ENCODE results near the gene CD81. TPM values are rescaled to one million over a fixed set of nuclear protein-coding genes. Genes with fewer than 3 reads are reported as not detected.

The CD81 gene
- total RNA-seq, 2 experiments from 2014 or later = 192 TPM

- Mint-ChIP-seq H3K27me3 (no peaks in the 10 kb centered on the region), H3K27ac (no peak overlapping the region), H3K36me3 (ENCODE audit: low read depth) (peaks cover 2% of the 10 kb centered on the region), H3K4me1 (peaks cover 42% of the 10 kb centered on the region), H3K9me3 (no peaks in the 10 kb centered on the region), H3K4me3 (no peak overlapping the region)
- ChIA-PET POLR2A (interaction anchor here (1.4 to 1.5 kb wide), 2 partner anchors 9 to 13 kb away, joined by 3 to 5 read pairs; partner anchors contain the start of gene TSSC4), CTCF (no interaction called here)
- no peak for DNase-seq
Measured at GRCh38 chr11:2391181-2391975, 14.3 kb downstream of the CD81 start.

DNA sequence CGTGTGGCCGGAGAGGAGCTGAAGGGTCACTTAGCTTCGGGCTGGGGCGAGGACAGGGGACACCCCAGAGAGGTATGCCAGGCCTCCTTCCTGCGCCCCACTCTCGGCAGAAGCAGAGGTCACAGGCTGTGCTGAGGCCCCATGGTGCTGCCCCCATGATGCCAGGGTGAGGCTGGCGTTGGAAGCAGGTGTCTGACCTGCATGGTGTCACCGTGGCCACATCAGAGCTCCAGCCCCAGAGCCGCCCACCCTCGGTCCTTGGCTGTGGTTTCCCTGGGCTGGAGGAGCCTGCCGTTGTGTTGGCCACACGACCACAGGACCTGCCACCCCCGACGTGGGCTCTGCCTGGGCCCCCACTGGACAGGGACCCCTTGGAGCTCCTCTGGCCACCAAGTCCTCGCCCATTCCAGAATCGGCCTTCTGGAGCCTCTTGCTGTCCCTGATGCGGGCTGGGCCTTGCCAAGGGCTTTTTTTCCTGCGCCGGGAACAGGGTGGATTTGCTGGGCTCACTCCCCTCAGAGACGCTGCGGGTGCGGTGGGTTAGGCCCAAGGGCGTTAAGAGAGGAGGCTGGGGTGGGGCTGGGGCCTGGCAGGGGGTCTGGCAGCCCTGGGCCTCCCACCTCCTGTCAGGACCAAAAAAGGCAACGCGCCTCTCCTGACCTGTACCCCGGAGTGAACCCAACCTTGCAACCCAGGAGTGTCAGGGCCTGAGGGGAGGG, 15.3 kb downstream of the CD81 start:
- H3K9me3 Mint-ChIP-seq = no peaks in the 10 kb centered on the region
- peaks cover 33% of the 10 kb centered on the region for H3K4me1 Mint-ChIP-seq
- DNase-seq = no peak
- ChIA-PET CTCF (no interaction called here), POLR2A (no interaction called here)
- H3K27me3 Mint-ChIP-seq = no peaks in the 10 kb centered on the region
- H3K4me3 Mint-ChIP-seq = no peak overlapping the region
- H3K27ac Mint-ChIP-seq = no peak overlapping the region
- peaks cover 7% of the 10 kb centered on the region for H3K36me3 Mint-ChIP-seq (ENCODE audit: low read depth)

GRCh38 chr11:2393111-2393868, 16.2 kb downstream of the CD81 start:
- no peak overlapping the region for H3K27ac Mint-ChIP-seq
- POLR2A ChIA-PET = no interaction called here
- no peaks in the 10 kb centered on the region for H3K9me3 Mint-ChIP-seq
- peaks cover 27% of the 10 kb centered on the region for H3K4me1 Mint-ChIP-seq
- no peak overlapping the region for H3K4me3 Mint-ChIP-seq
- no peaks in the 10 kb centered on the region for H3K27me3 Mint-ChIP-seq
- CTCF ChIA-PET = no interaction called here
- H3K36me3 Mint-ChIP-seq (ENCODE audit: low read depth) = peaks cover 11% of the 10 kb centered on the region
- no peak for DNase-seq

- Mint-ChIP-seq H3K36me3 (ENCODE audit: low read depth) (peaks cover 11% of the 10 kb centered on the region), H3K27me3 (no peaks in the 10 kb centered on the region), H3K4me1 (peaks cover 24% of the 10 kb centered on the region), H3K27ac (no peak overlapping the region), H3K4me3 (no peak overlapping the region), H3K9me3 (no peaks in the 10 kb centered on the region)
- DNase-seq = no peak
- ChIA-PET CTCF (no interaction called here), POLR2A (no interaction called here)
Measured at GRCh38 chr11:2393941-2394817, 17.1 kb downstream of the CD81 start.

GRCh38 chr11:2394818-2395105, 17.7 kb downstream of the CD81 start:
- no peak for DNase-seq
- Mint-ChIP-seq H3K36me3 (ENCODE audit: low read depth) (peaks cover 11% of the 10 kb centered on the region), H3K4me3 (no peak overlapping the region), H3K9me3 (no peaks in the 10 kb centered on the region), H3K4me1 (peaks cover 19% of the 10 kb centered on the region), H3K27me3 (no peaks in the 10 kb centered on the region), H3K27ac (no peak overlapping the region)
- ChIA-PET CTCF (no interaction called here), POLR2A (no interaction called here)

DNA sequence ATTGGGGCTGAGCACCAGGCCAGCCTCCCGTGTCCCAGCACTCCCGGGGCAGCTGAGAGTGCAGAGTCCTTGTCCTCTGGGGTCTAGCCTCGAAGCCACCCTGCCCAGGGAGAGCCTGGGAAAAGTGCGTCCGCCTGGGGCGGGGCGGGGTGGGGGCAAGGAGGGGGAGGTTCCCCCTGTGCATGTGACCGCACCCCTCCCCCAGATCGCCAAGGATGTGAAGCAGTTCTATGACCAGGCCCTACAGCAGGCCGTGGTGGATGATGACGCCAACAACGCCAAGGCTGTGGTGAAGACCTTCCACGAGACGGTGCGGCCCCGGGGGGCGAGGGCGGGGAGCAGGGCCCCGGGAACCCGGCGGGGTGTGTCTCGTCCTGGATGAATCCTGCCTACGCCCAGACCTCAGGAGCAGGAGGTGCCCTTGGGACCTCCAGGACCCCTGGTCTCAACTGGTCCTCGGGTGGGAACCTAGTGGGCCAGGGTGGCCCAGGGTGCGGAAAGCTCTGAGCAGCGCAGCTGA, 18.2 kb downstream of the CD81 start:
- CTCF ChIA-PET = no interaction called here
- POLR2A ChIA-PET = no interaction called here
- H3K27ac Mint-ChIP-seq = no peak overlapping the region

GRCh38 chr11:2395856-2396255, 18.7 kb downstream of the CD81 start:
- ChIA-PET POLR2A (interaction anchor here (1.2 kb wide), 1 partner anchor 9 kb away, joined by 3 read pairs; no protein-coding TSS in a partner anchor), CTCF (no interaction called here)
- H3K9me3 Mint-ChIP-seq = no peaks in the 10 kb centered on the region

More for the DNA sequence above, 18.2 kb downstream of the CD81 start:
- Mint-ChIP-seq H3K9me3 (no peaks in the 10 kb centered on the region), H3K4me3 (no peak overlapping the region), H3K27me3 (no peaks in the 10 kb centered on the region), H3K36me3 (ENCODE audit: low read depth) (peaks cover 11% of the 10 kb centered on the region), H3K4me1 (peaks cover 15% of the 10 kb centered on the region)
- DNase-seq = no peak

GRCh38 chr11:2396471-2396870, 19.4 kb downstream of the CD81 start:
- H3K36me3 Mint-ChIP-seq (ENCODE audit: low read depth) = peaks cover 16% of the 10 kb centered on the region
- no peaks in the 10 kb centered on the region for H3K9me3 Mint-ChIP-seq
- H3K27ac Mint-ChIP-seq = no peak overlapping the region
- H3K4me3 Mint-ChIP-seq = no peak overlapping the region
- POLR2A ChIA-PET = interaction anchor here (1.2 kb wide), 1 partner anchor 9 kb away, joined by 3 read pairs; no protein-coding TSS in a partner anchor
- H3K27me3 Mint-ChIP-seq = no peaks in the 10 kb centered on the region
- peaks cover 14% of the 10 kb centered on the region for H3K4me1 Mint-ChIP-seq
- no peak for DNase-seq
- CTCF ChIA-PET = no interaction called here

More at GRCh38 chr11:2395856-2396255, 18.7 kb downstream of the CD81 start:
- H3K4me1 Mint-ChIP-seq = peaks cover 12% of the 10 kb centered on the region
- DNase-seq = no peak
- no peaks in the 10 kb centered on the region for H3K27me3 Mint-ChIP-seq
- no peak overlapping the region for H3K4me3 Mint-ChIP-seq
- H3K27ac Mint-ChIP-seq = no peak overlapping the region
- H3K36me3 Mint-ChIP-seq (ENCODE audit: low read depth) = peaks cover 14% of the 10 kb centered on the region

DNA sequence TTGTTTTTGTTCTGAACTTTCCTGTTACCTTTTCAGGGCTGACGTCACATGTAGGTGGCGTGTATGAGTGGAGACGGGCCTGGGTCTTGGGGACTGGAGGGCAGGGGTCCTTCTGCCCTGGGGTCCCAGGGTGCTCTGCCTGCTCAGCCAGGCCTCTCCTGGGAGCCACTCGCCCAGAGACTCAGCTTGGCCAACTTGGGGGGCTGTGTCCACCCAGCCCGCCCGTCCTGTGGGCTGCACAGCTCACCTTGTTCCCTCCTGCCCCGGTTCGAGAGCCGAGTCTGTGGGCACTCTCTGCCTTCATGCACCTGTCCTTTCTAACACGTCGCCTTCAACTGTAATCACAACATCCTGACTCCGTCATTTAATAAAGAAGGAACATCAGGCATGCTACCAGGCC, 19.9 kb downstream of the CD81 start:
- ChIA-PET POLR2A (interaction anchor here (1.2 kb wide), 1 partner anchor 10 kb away, joined by 3 read pairs; no protein-coding TSS in a partner anchor), CTCF (no interaction called here)
- no peak overlapping the region for H3K4me3 Mint-ChIP-seq

GRCh38 chr11:2398664-2399355, 21.7 kb downstream of the CD81 start:
- Mint-ChIP-seq H3K36me3 (ENCODE audit: low read depth) (peaks cover 26% of the 10 kb centered on the region), H3K27ac (peak overlapping the region; percentile 87), H3K27me3 (no peaks in the 10 kb centered on the region), H3K4me3 (peak overlapping the region; percentile 87), H3K4me1 (peaks cover 27% of the 10 kb centered on the region), H3K9me3 (no peaks in the 10 kb centered on the region)
- DNase-seq = no peak
- POLR2A ChIA-PET = interaction anchor here (1.1 to 3.2 kb wide), 5 partner anchors 12 to 95 kb away, joined by 3 to 27 read pairs (median 5); partner anchors contain the start of genes C11orf21 and TSPAN32
- CTCF ChIA-PET = interaction anchor here (0.9 to 6.5 kb wide), 3 partner anchors 11 to 93 kb away, joined by 3 to 42 read pairs (median 34); no protein-coding TSS in a partner anchor

More for the DNA sequence above, 19.9 kb downstream of the CD81 start:
- H3K4me1 Mint-ChIP-seq = peaks cover 20% of the 10 kb centered on the region
- H3K36me3 Mint-ChIP-seq (ENCODE audit: low read depth) = peaks cover 16% of the 10 kb centered on the region
- no peaks in the 10 kb centered on the region for H3K9me3 Mint-ChIP-seq
- no peak for DNase-seq
- H3K27ac Mint-ChIP-seq = no peak overlapping the region
- no peaks in the 10 kb centered on the region for H3K27me3 Mint-ChIP-seq

- H3K27me3 Mint-ChIP-seq = no peaks in the 10 kb centered on the region
- CTCF ChIA-PET = interaction anchor here (0.7 to 6.5 kb wide), 7 partner anchors 9 to 94 kb away, joined by 3 to 42 read pairs (median 9); partner anchors contain the start of gene CD81
- POLR2A ChIA-PET = interaction anchor here (0.9 to 3.2 kb wide), 6 partner anchors 9 to 547 kb away, joined by 3 to 39 read pairs (median 14); partner anchors contain the start of genes C11orf21, CD81, LSP1 and TSPAN32
- peak overlapping the region; percentile 87 for H3K4me3 Mint-ChIP-seq
- H3K36me3 Mint-ChIP-seq (ENCODE audit: low read depth) = peaks cover 27% of the 10 kb centered on the region
- H3K27ac Mint-ChIP-seq = peak overlapping the region; percentile 87
- DNase-seq = no peak
- no peaks in the 10 kb centered on the region for H3K9me3 Mint-ChIP-seq
- peaks cover 23% of the 10 kb centered on the region for H3K4me1 Mint-ChIP-seq
Measured at GRCh38 chr11:2399488-2400068, 22.5 kb downstream of the CD81 start.
